Measurements from ENCODE around the gene CFB. TPM values are rescaled to one million over a fixed set of nuclear protein-coding genes. Genes with fewer than 3 reads are reported as not detected.
"Not testable (repeated sequence)": the region's sequence is repeated elsewhere in the genome, so short reads cannot be mapped to it uniquely, and the experiment has no call there.

CFB gene
- polyA plus RNA-seq, 1 of the 3 experiments (the other 2 are of a cell fraction), result 42.1 TPM

DNA sequence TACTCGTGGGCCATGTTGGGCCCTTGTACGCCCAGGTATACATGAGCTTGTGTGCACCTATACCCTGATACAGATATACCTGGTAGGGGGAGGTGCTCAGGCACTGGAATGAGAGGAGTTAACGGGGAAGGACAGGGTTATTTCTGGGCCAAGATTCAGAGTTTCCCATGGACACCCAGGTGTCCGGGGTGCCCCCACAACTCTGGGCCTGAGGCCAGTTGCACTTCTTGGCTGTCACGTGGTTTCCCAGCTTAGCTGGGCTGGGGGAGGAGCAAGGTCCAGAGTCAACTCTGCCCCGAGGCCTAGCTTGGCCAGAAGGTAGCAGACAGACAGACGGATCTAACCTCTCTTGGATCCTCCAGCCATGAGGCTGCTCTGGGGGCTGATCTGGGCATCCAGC, 35.8 kb downstream of the CFB start, which contains the start of gene C4A:
TSS of gene C4A (plus strand) at position 314 of the 400 bp plus-strand sequence. CDS start at position 365, 51 bp downstream.
- H2AFZ ChIP-seq (ENCODE audit: low read depth); H3K79me2 ChIP-seq (ENCODE audit: insufficient read depth); H3K9me2 ChIP-seq; H3K9me3 ChIP-seq; H3K4me2 ChIP-seq; H3F3A ChIP-seq (replicated peaks; ENCODE audit: insufficient read depth); DNase-seq; CTCF ChIA-PET; POLR2A ChIA-PET; H3K4me3 ChIP-seq (ENCODE audit: low read depth in 2 of 2, low read length in 1 of 2); H3K4me1 ChIP-seq (ENCODE audit: control insufficient read depth in 1 of 2, insufficient read depth in 2 of 2, low read depth in 1 of 2, low read length in 1 of 2); H3K27me3 ChIP-seq (ENCODE audit: insufficient read depth); H3K9ac ChIP-seq; H3K27ac ChIP-seq (ENCODE audit: low read depth in 2 of 2, low read length in 1 of 2); H4K20me1 ChIP-seq (ENCODE audit: insufficient read depth): not testable (repeated sequence)
- no CpG with 5 or more reads among the region's 7 CpGs for WGBS (ENCODE audit: low lambda C conversion rate)
- peaks cover 8 to 17% of the 10 kb centered on the region in 2 experiments for H3K36me3 ChIP-seq (replicated peaks in 1 of 2; ENCODE audit: control insufficient read depth in 1 of 2, insufficient read depth in 2 of 2, low read length in 1 of 2)

DNA sequence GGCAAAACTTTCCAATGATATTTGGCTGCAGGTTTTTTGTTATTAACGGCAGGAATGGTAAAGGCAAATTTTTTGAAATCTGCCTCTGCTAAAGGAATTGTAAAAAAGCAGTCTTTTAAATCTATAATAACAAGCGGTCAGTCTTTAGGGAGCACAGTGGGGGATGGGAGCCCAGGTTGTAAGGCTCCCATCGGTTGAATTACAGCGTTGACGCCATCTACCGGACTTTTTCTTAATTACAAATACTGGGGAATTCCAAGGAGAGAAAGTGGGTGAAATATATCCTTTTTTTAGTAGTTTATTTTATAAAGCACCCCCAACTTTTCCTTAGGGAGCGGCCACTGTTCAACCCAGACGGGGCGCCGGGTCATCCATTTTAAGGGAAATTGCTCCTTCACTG, 43.5 kb downstream of the CFB start:
- DNase-seq; H3K9me2 ChIP-seq; H3K9me3 ChIP-seq; H3K9ac ChIP-seq; H3K4me3 ChIP-seq (ENCODE audit: low read depth in 2 of 2, low read length in 1 of 2); H3F3A ChIP-seq (replicated peaks; ENCODE audit: insufficient read depth); H3K4me1 ChIP-seq (ENCODE audit: control insufficient read depth in 1 of 2, insufficient read depth in 2 of 2, low read depth in 1 of 2, low read length in 1 of 2); H3K27ac ChIP-seq (ENCODE audit: low read depth in 2 of 2, low read length in 1 of 2); H3K4me2 ChIP-seq; H2AFZ ChIP-seq (ENCODE audit: low read depth); H3K36me3 ChIP-seq (replicated peaks in 1 of 2; ENCODE audit: control insufficient read depth in 1 of 2, insufficient read depth in 2 of 2, low read length in 1 of 2); H3K79me2 ChIP-seq (ENCODE audit: insufficient read depth); H3K27me3 ChIP-seq (ENCODE audit: insufficient read depth); POLR2A ChIA-PET; H4K20me1 ChIP-seq (ENCODE audit: insufficient read depth); CTCF ChIA-PET: not testable (repeated sequence)
- WGBS (ENCODE audit: low lambda C conversion rate), result no CpG with 5 or more reads among the region's 10 CpGs

DNA sequence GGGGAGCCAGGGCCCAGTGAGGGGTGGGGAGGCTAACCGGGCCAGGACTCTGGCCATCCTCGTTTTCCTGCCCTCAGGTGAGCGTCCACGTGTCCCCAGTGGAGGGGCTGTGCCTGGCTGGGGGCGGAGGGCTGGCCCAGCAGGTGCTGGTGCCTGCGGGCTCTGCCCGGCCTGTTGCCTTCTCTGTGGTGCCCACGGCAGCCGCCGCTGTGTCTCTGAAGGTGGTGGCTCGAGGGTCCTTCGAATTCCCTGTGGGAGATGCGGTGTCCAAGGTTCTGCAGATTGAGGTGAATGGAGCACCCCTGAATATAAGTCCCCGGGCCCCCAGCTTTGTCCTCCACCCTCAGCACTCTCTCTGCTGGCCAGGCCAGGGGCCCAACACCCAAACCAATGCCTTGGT, 48.5 kb downstream of the CFB start:
- H3F3A ChIP-seq (replicated peaks; ENCODE audit: insufficient read depth); DNase-seq; H3K27me3 ChIP-seq (ENCODE audit: insufficient read depth); H3K9me3 ChIP-seq; H2AFZ ChIP-seq (ENCODE audit: low read depth); H3K4me1 ChIP-seq (ENCODE audit: control insufficient read depth in 1 of 2, insufficient read depth in 2 of 2, low read depth in 1 of 2, low read length in 1 of 2); H3K4me2 ChIP-seq; H3K9me2 ChIP-seq; H3K79me2 ChIP-seq (ENCODE audit: insufficient read depth); POLR2A ChIA-PET; H3K4me3 ChIP-seq (ENCODE audit: low read depth in 2 of 2, low read length in 1 of 2); H3K36me3 ChIP-seq (replicated peaks in 1 of 2; ENCODE audit: control insufficient read depth in 1 of 2, insufficient read depth in 2 of 2, low read length in 1 of 2); H3K27ac ChIP-seq (ENCODE audit: low read depth in 2 of 2, low read length in 1 of 2); CTCF ChIA-PET; H3K9ac ChIP-seq; H4K20me1 ChIP-seq (ENCODE audit: insufficient read depth): not testable (repeated sequence)
- WGBS (ENCODE audit: low lambda C conversion rate), result 87% methylated on average over 6 of the region's 14 CpGs

DNA sequence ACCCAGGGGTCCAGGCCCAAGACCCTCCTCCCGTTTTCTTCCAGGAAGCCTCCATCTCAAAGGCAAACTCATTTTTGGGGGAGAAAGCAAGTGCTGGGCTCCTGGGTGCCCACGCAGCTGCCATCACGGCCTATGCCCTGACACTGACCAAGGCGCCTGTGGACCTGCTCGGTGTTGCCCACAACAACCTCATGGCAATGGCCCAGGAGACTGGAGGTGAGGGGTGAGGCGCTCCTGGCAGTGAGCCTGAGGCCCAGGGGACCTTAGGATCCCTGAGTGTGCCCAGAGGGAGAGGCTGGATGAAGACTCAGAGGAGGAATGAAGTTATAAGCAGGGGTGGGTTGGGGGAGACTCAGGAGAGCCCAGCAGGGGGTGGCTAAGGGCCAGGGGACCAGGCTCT, 50.5 kb downstream of the CFB start:
- H3K9ac ChIP-seq; POLR2A ChIA-PET; H4K20me1 ChIP-seq (ENCODE audit: insufficient read depth); H3K36me3 ChIP-seq (replicated peaks in 1 of 2; ENCODE audit: control insufficient read depth in 1 of 2, insufficient read depth in 2 of 2, low read length in 1 of 2); H3F3A ChIP-seq (replicated peaks; ENCODE audit: insufficient read depth); H3K27ac ChIP-seq (ENCODE audit: low read depth in 2 of 2, low read length in 1 of 2); H3K4me3 ChIP-seq (ENCODE audit: low read depth in 2 of 2, low read length in 1 of 2); H3K9me2 ChIP-seq; H3K27me3 ChIP-seq (ENCODE audit: insufficient read depth); H2AFZ ChIP-seq (ENCODE audit: low read depth); H3K4me2 ChIP-seq; H3K9me3 ChIP-seq; H3K4me1 ChIP-seq (ENCODE audit: control insufficient read depth in 1 of 2, insufficient read depth in 2 of 2, low read depth in 1 of 2, low read length in 1 of 2); DNase-seq; CTCF ChIA-PET; H3K79me2 ChIP-seq (ENCODE audit: insufficient read depth): not testable (repeated sequence)
- 76% methylated on average over 5 of the region's 6 CpGs for WGBS (ENCODE audit: low lambda C conversion rate)

Small RNA genes within 50 kb of the gene (small RNA-seq; reads per million reads assigned to genes)
- gene AL645922.1, result 0 reads per million in 7 experiments

Other genes with a start within 250 kb of the CFB start
- gene ABHD16A, start 242.8 kb upstream of the CFB start, polyA plus RNA-seq (2012; rRNA removed), result 49.3 and 52.9 TPM in 2 replicates
- not detected in 2 replicates for gene LY6G6F, start 239.2 kb upstream of the CFB start, polyA plus RNA-seq (2012; rRNA removed)
- gene LY6G6D, start 230.7 kb upstream of the CFB start, polyA plus RNA-seq (2012; rRNA removed), result not detected in 2 replicates
- 0.08 TPM in 1 of 2 replicates, not detected in the other for gene LY6G6C, start 224.3 kb upstream of the CFB start, polyA plus RNA-seq (2012; rRNA removed)
- gene MPIG6B, start 222.7 kb upstream of the CFB start, polyA plus RNA-seq (2012; rRNA removed), result not detected in 2 replicates
- 147 and 180 TPM in 2 replicates for gene DDAH2, start 216.8 kb upstream of the CFB start, polyA plus RNA-seq (2012; rRNA removed)
- 520 and 569 TPM in 2 replicates for gene CLIC1, start 209.6 kb upstream of the CFB start, polyA plus RNA-seq (2012; rRNA removed)
- gene MSH5, start 206.1 kb upstream of the CFB start, polyA plus RNA-seq (2012; rRNA removed), result 16.0 and 19.5 TPM in 2 replicates
- gene SAPCD1, start 183.4 kb upstream of the CFB start, polyA plus RNA-seq (2012; rRNA removed), result 5.9 and 6.3 TPM in 2 replicates
- 0.45 and 0.56 TPM in 2 replicates for gene VWA7, start 168.8 kb upstream of the CFB start, polyA plus RNA-seq (2012; rRNA removed)
- gene VARS1, start 150.3 kb upstream of the CFB start, polyA plus RNA-seq (2012; rRNA removed), result 22.2 and 35.1 TPM in 2 replicates
- gene LSM2, start 139.1 kb upstream of the CFB start, polyA plus RNA-seq (2012; rRNA removed), result 47.8 and 79.1 TPM in 2 replicates
- 0.69 and 0.83 TPM in 2 replicates for gene HSPA1L, start 130.8 kb upstream of the CFB start, polyA plus RNA-seq (2012; rRNA removed)
- 71.1 and 119 TPM in 2 replicates for gene HSPA1A, start 130.6 kb upstream of the CFB start, polyA plus RNA-seq (2012; rRNA removed)
- gene HSPA1B, start 118.4 kb upstream of the CFB start, polyA plus RNA-seq (2012; rRNA removed), result 52.4 and 96.3 TPM in 2 replicates
- gene NEU1, start 83.3 kb upstream of the CFB start, polyA plus RNA-seq (2012; rRNA removed), result 42.2 and 43.0 TPM in 2 replicates
- 0.26 and 0.49 TPM in 2 replicates for gene SLC44A4, start 67.1 kb upstream of the CFB start, polyA plus RNA-seq (2012; rRNA removed)
- gene EHMT2, start 48.4 kb upstream of the CFB start, polyA plus RNA-seq (2012; rRNA removed), result 50.1 and 72.0 TPM in 2 replicates
- gene ZBTB12, start 44.0 kb upstream of the CFB start, polyA plus RNA-seq (2012; rRNA removed), result 8.3 and 8.4 TPM in 2 replicates
- 0.15 and 0.43 TPM in 2 replicates for gene C2, start 18.4 kb upstream of the CFB start, polyA plus RNA-seq (2012; rRNA removed)
- gene NELFE, start 12.9 kb downstream of the CFB start, polyA plus RNA-seq (2012; rRNA removed), result 89.5 and 116 TPM in 2 replicates
- 86.3 and 89.4 TPM in 2 replicates for gene SKIC2, start 13.1 kb downstream of the CFB start, polyA plus RNA-seq (2012; rRNA removed)
- gene DXO, start 26.0 kb downstream of the CFB start, polyA plus RNA-seq (2012; rRNA removed), result 25.3 and 27.1 TPM in 2 replicates
- 9.9 and 11.4 TPM in 2 replicates for gene C4A, start 36.0 kb downstream of the CFB start, polyA plus RNA-seq (2012; rRNA removed)
- gene C4B, start 68.7 kb downstream of the CFB start, polyA plus RNA-seq (2012; rRNA removed), result 6.8 and 10.9 TPM in 2 replicates
- 0.03 TPM in 1 of 2 replicates, not detected in the other for gene CYP21A2, start 92.3 kb downstream of the CFB start, polyA plus RNA-seq (2012; rRNA removed)
- gene TNXB, start 163.2 kb downstream of the CFB start, polyA plus RNA-seq (2012; rRNA removed), result 0.48 and 0.55 TPM in 2 replicates
- gene ATF6B, start 182.2 kb downstream of the CFB start, polyA plus RNA-seq (2012; rRNA removed), result 61.3 and 73.0 TPM in 2 replicates
- 2.7 and 3.5 TPM in 2 replicates for gene FKBPL, start 184.2 kb downstream of the CFB start, polyA plus RNA-seq (2012; rRNA removed)
- gene PRRT1, start 205.8 kb downstream of the CFB start, polyA plus RNA-seq (2012; rRNA removed), result 1.2 and 1.5 TPM in 2 replicates
- gene PPT2, start 208.0 kb downstream of the CFB start, polyA plus RNA-seq (2012; rRNA removed), result 32.7 and 42.1 TPM in 2 replicates
- 7.7 and 10.7 TPM in 2 replicates for gene EGFL8, start 218.5 kb downstream of the CFB start, polyA plus RNA-seq (2012; rRNA removed)
- gene AGPAT1, start 230.0 kb downstream of the CFB start, polyA plus RNA-seq (2012; rRNA removed), result 118 and 122 TPM in 2 replicates
- 74.8 and 110 TPM in 2 replicates for gene RNF5, start 232.3 kb downstream of the CFB start, polyA plus RNA-seq (2012; rRNA removed)
- gene AGER, start 238.2 kb downstream of the CFB start, polyA plus RNA-seq (2012; rRNA removed), result 2.9 and 3.5 TPM in 2 replicates
- gene PBX2, start 244.1 kb downstream of the CFB start, polyA plus RNA-seq (2012; rRNA removed), result 74.5 and 83.1 TPM in 2 replicates
- 1.5 and 1.9 TPM in 2 replicates for gene GPSM3, start 246.5 kb downstream of the CFB start, polyA plus RNA-seq (2012; rRNA removed)